NCI-H1417 (cell line): ENCODE measurements around the gene EXOSC9.

Experiments
- DNase-seq, 3 experiments: peaks; one replicate each; lab custom pipeline; 2025; lab: John Stamatoyannopoulos, UW

The EXOSC9 gene

DNA sequence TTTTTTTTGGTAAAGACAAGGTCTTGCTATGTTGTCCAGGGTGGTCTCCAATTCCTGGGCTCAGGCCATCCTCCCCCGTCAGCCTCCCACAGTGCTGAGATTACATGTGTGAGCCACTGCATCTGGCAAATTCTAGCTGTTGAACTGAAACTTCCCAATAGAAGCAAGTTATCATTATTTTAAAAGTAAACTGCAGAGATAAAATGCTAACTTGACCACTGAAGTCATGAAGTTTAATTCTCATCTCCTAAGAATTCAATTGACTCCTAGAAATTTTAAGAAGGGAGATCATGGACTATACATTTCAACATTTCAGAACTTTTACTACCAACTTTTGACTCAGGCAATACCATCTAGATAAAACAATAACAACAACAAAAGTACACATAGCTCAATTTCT lies 11.7 kb upstream of the EXOSC9 start:
- DNase-seq = no peak

DNA sequence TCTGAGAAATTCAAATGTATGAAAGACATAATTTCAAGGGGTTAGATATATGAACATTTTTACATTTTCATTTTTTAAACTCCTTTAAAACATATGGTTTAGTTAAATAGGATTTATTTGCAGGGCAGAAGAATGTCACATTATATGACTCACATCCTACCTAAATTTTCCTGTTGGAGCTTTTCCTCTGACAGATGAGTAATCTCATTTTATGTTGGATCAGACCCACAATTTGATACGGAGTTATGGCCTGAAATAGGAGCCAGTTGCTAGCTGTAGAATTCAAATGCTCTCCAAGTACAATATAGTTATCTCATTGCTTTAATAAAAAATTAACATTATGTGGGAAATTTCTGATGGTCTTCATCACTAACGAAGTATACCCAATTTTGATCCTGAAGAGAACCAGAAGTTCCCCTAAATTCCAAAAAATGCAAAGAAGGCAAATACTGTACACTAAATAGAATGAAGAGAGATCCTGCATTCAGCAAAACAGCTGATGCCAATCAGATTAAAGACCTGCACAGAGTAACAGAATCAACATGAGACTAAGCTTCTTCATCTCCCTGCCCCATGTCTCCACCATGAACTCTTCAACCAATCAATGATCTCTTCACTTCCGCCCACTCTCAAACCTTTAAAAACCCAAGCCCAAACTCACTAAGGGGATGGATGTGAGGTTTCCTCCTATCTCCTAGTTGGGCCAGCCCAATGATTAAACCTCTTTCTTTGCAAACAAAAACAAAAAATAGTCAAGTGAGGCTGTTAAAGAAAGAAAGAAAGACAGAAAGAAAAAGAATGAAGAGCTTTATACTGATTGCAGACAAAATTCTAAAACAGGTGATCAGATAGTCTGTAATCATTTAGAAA lies 10.9 kb upstream of the EXOSC9 start:
- no peak for DNase-seq

DNA sequence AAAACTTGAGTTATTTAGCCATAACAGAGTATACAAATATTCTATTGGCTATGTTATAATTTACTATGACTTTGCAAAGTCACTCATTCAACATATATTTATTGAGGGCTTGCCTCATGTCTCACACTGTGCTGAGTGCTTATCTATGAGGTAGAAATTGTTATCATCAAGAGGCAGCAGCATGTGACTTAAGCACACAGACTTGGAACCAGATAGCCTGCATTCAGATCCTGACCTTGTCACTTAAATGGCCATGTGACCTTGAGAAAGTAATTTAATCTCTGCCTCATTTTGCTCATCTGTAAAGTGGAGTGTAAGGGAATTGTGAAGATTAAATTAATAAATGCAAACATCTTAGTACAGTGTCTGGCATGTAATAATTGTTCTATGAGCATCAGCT lies 10.1 kb upstream of the EXOSC9 start:
- DNase-seq = no peak

DNA sequence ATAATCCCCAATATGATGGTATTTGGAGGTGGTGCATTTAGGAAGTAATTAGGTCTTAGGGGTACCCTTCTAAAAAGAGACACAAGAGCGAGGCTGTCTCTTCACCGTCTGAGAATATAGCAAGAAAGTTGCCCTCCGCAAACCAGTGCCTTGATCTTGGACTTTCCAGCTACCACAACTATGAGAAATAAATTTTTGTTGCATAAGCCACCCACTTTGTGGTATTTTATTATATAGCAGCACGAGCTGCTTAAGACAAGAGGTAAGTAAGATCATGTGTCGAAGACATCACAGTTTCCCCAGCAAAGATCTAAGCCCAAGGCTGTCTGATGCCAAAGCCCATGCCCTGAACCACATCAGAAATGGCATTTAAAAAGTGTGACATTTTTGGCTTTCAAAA lies 9.6 kb upstream of the EXOSC9 start:
- DNase-seq = no peak

DNA sequence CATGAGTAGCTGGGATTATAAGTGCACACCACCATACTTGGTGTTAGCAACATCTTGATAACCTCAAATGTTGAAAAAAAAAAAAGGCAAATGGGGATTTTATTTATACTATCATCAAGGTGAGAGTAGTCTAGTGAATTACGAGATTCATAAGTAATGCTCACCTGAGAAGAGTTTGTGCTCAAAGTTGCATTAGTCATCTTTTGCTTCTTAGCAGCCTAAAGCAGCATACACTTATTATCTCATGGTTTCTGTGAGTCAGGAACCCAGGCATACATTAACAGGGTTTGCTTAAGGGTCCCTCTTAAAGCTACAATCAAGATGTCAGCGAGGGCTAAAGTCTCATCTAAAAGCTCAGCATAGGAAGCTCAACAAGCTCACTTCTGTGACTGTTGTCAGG lies 8.2 kb upstream of the EXOSC9 start:
- DNase-seq = no peak

DNA sequence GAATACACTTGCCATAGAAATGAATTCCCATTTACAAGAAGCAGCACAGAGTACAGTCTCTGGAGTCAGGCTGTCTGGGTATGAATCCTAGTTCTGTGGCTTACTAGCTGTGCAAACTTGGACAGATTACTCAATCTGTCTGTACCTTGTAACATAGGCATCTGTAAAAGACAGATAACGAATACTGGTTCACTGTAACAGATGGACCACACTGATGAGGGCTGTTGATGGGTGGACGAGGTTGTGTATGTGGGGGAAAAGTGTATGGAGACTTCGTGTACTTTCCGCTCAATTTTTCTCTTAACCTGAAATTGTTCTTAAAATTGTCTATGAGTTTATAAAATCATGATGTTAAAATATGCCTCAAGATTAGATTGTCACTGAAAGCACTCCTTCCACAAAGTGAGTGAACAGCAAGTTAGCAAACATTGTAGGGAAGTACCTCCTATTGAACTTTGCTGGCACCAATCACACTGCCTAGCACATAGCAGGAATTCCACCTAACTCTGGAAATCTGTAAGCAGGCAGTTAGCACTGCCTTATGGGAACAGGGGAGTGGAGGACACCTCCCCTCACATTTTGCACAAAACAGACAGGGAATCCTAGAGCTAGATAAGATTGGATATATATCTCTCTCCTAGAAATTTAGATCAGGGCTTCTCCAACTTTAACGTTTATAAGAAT lies 6.5 kb upstream of the EXOSC9 start:
- no peak for DNase-seq

DNA sequence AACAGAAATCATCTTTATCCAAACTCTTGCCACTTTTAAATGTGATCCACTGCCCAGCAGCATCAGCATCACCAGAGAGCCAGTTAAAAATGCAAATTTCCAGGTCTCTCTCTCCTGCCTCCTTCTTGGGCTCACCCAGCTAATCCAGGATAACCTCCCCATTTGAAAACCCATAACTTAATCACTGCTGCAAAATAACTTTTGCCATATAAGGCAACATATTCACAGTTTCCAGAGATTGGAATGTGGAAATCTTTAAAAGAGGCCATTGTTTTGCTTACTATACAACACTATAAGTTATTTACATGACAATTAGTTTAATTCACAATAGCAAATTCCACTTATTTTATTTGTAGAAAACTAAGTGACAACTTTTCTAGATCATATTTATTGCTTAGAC lies 4.8 kb upstream of the EXOSC9 start:
- DNase-seq = no peak

DNA sequence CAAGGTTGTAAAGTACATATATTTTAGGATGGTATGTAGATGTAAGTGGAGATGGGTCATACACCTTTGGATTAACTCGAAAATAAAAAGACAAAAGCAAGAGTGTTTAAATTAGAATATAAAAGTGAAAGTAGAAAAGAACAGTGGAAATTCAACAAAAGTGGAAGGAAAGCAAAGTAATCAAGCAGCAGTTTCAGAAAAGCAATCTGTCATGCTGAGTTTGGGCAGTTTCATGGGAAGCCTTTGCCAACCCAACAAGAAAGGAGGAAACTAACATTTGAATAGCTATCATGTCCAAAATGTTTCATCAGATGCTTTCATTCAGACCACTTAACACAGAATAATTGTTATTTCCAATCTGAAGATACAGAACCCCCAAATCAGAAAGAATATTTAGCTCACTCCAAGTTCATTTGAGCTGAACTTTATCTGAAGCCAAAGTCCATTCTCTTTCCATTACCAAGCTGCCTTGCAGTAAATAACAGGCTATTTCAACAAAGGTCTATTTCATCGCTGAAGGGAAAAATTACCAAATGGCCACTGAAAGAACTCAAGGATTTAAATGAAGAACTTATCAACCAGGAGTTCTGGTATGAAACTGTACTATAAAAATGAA lies 1.8 kb upstream of the EXOSC9 start:
- DNase-seq = no peak

DNA sequence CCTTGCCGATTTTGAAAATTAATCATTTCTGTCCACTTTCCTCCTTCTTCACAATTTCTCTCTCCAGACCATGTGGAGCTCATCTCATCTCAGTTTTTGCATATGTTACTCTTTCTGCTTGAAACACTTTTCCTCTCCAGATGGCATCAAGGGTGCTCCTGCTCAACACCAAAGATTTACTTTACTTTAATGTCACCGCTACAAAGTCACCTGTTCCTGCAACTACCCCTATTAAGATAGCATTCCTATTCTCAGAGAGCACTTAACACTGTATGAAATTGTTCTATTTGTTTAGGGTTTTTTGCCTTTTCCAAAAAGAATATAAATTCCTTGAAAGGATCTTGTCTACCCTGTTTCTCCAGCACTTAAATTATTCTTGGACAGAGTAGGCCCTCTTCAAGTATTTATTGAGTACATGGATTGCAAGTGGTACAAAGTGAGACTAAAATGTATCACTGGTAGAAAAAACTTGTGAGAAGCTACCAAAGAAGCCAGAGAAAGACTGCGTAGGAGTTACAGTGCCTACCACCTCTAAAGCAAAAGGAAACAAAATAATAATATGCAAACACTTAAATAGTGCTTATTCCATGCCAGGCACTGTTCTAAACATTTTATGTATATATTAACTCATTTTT lies 1.1 kb upstream of the EXOSC9 start:
- no peak for DNase-seq

DNA sequence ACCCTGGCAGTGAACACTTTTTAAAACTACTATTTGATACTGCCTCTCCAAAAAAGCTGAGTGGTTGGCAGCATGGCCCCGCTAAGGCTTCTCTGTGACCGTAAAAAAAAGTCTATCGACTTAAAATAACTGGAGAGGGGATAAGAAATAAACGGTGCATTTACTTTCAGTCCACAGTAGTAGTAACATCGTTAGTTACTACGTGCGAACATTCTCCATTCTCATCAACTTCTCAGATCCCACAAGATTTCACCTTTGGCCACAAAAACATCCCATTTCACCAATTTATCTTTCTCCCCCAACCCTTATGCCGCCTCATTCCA lies 524 bp upstream of the EXOSC9 start:
- DNase-seq = no peak

DNA sequence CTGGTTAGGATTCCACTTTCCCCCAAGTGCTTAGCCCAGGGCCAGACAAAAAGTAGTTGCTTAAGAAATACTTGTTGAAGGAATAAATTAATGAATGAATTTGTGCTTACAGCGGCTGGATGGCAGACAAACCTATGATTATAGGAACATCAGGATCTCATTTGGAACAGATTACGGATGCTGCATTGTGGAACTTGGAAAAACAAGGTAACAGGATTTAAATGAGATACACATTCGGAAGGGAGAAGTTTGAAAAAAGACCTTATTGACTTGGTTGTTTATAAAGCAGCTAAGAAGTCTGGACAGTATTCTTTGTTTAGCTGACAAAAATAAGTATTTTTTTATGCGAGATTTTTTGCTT lies 572 bp downstream of the EXOSC9 start:
- no peak for DNase-seq

DNA sequence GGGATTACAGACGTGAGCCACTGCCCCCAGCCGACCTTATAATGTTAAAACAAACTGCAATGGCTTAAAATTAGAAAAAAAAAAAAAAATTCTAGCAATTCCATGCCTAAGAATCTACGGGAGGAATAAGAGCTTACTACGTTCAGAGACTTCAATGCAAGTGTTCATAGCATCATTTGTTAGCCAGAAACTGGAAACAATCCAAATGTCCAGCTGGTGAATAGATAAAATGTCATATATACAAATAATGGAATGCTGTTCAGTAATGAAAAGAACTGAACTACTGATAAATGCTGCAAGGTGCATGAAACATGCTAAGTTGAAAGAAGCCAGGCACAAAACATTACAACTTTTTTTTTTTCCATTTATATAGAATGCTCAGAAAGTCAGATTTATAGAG lies 5.3 kb downstream of the EXOSC9 start:
- DNase-seq = no peak

DNA sequence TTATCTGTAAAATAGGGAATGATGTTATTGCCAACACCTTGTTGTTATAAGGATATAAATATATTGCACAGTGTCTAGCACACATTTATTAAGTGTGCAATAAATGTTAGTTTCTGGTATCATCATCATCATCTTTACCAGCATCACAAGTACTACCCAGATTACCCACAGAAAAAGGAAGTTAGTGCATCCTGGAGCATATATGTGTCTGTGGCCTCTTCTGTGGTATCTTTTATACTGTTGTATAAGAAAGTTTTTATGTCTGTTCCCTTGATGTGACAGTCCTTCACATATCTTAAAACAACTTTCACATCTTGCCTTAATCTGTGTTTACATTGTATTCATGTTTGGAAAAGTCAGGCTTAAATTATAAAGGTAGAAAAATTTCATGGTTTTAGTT lies 10.0 kb downstream of the EXOSC9 start:
- no peak for DNase-seq

DNA sequence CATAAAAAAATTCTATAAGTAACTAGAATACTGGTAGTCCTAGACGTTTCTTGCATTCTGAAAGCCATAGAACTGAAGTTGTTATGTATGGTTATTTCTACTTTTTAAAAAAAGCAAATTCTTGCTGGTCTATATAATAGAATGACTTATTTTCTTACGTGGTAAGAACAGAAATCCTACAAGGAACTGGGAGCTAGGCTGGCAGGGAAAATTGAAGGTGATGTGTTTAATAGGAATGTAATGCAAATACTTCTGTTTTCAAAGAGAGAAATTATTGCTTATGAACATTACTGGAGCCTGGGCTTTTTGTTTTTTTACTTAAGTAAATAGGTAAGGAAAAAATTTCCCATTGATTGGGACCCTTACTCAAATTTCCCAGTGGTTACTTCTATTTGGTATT lies 13.6 kb downstream of the EXOSC9 start:
- DNase-seq = no peak

DNA sequence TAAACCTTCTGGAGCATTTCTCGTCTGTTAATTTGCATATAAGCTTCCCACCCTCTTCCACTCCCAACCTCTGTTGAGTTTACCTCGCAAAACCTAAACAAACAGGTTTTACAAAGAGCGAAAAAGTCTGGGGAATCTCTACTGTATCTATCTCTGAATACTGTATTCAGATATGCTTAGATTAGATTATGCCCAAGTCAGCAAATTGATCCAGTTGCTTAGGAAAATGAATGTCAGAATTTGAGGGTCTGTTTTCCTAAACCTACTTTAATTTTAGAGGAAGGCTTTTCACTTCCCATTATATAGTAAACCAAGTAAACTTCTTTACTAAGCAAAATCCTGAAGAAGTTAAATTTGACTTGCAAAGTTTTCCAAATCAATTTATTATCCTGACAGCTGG lies 15.9 kb downstream of the EXOSC9 start:
- no peak for DNase-seq

DNA sequence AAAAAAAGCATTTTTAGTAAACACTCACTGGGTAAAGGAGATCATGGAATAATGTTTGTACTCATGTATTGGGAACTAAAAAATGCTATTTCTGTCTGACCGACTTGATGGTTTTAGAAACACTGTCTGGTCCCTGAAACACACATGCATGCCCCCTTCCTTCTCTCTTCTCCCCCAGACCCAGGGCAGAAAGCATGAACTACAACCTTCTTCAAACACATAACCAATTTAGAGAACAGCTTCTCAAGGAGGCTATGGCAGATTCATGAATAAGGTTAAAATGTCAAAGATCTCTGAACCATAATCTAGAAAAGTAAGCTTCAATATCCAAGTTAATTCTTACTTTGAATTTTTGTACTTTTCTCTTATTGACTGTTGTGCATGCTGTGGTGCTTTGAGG lies 16.6 kb downstream of the EXOSC9 start:
- no peak for DNase-seq

DNA sequence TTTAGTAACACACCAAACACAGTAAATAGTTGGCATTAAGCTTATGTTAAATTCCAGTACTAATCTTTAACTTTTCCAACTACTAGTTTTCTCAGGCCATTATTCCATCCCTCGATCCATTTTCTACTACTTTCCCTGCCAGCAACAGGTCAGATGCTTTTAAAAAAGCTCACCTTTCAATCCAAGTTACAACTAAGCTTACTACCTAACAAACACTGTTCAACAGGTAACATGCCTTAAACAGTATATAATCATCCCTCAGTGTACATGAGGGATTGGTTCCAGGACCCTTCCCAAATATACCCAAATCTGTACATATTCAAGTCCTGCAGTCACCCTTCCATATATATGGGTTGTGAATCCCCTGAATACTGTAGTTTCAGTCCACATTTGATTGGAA lies 17.1 kb downstream of the EXOSC9 start:
- no peak for DNase-seq

DNA sequence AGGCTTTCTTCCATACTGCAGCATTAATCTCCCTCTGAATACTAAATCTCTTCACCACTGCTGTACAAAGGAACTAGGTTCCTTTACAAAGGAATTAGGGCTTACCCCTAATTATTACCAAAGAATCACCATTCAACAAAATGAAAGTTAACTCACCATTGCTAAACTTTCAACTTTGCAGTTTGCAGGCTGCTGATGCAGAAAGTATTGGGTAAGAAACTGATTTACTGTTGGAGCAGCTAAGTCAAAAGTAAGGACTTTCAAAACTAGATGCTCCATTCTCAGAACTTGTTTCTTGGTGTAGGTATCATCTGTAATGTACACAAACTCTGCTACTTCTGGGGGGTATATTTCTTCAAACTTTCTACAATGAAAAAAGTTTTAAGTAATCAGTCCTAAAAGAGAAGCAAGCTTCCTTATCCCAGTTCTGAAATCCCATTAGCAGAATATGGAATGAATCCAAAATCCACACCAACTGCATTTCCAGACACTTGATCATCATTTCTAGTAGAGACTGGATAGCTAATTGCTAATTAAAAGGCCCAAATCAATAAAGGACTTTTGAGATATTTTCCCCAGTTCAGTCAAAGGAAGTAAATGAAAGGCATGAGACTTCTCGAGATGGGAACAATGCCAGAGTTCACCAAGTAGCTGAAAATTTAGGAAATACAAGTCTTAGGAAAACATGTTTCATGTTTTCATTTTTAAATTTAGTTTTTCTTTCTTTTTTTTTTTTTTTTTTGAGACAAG lies 18.3 kb downstream of the EXOSC9 start:
- DNase-seq = no peak

DNA sequence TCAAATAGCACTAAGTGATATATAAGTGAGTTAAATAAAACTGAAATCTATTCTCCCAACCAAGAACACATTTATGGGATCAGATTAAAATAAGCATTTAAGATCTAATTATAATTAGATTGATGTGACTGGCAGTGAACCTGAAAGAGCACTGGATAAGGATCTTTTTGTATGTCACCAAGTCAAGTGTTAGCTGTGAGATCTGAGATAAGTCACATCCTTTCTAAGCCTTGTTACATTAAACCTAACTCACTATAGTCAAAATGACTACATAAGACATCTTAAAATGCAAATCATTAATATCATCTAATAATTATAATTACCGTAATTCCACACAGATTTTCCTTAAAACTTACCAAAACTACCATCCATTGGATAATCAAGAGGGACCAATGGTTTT lies 20.9 kb downstream of the EXOSC9 start:
- DNase-seq = no peak

DNA sequence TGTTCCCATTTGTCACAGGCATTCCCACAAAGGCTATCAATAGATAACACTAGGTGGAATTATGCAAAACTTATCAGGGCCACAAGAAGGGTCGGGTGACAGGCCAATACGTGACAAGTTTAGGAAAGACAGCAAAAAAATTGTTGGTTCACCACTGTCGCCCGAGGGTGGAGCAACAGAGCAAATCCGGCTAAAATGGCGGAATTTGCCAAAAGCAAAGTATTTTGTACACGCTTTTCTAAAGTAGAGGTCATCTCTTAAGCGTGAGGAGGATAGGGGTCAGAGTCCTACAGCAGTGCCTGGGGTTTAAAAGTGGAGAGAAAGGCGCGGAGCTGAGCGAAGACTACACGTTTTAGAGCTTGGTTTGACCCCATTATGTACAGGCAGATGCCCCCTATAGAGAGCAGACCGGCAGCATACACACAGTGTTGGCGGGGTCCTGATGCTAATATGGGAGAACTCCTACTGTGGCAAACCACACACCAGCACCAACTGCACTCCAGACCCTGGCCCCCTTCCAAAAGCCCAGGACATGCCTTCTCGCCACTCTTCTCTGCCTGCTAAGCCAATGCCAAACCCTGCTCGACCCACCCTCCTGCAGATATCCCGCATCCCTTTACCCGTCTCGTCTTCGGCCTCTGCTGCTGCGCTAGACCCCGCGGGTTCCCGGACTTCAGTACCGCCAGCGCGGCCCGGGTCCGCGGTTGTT lies 21.8 kb downstream of the EXOSC9 start:
- peak in 2 of 3 experiments; percentile 65 to 68 for DNase-seq

DNA sequence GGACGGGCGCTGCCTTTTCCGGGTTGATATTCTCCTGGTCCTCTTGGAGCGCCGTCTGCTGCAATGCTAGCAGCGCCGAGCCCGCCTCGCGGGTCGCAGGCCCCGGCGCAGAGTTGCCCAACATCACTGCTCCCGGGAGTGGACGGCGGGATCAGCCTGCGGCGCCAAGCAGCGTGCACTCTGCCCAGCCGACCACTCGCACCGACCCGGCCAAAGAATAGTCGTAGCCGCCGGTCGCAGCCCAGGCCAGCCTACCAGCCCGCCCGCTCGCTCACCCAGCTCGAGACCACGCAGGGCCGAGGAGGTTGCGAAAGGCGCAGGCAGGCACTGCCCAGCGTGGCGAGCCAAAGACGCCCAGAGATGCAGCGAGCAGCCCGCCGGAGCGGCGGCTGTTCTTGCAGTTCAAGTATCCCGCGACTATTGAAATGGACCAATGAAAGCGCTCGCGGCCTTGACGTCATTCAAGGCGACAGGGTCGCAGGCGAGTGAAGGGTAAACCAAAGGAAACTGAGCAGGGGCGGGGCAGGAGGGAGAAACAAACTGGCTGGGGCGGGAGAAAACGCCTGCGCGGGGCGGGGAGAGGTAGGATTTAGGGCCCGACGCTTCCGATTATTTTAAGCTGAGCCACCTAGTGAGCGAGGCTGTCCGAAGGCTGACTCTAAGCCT lies 22.5 kb downstream of the EXOSC9 start, which contains the start of gene CCNA2:
CCNA2 (minus strand) TSS at position 379 of the 666 bp plus-strand sequence; CDS start at position 124, 255 bp downstream.
- DNase-seq = peak; percentile 89 to 98 (median 95)
